OCI-M1 (cell line): ENCODE data around the gene CCDC40.

Experiments
- DNase-seq: peaks from one replicate; lab custom pipeline; 2025; lab: John Stamatoyannopoulos, UW

The CCDC40 gene

GRCh38 chr17:80138856-80139426 lies 102.5 kb downstream of the CCDC40 start:
- DNase-seq, result no peak

GRCh38 chr17:80141463-80142165 lies 105.2 kb downstream of the CCDC40 start:
- no peak for DNase-seq

GRCh38 chr17:80142929-80143328 lies 106.5 kb downstream of the CCDC40 start:
- DNase-seq, result no peak

GRCh38 chr17:80145076-80146075 lies 108.9 kb downstream of the CCDC40 start:
- DNase-seq, result no peak

GRCh38 chr17:80146121-80147034 lies 109.9 kb downstream of the CCDC40 start:
- peak; percentile 46 for DNase-seq

GRCh38 chr17:80147035-80147822 lies 110.8 kb downstream of the CCDC40 start, which contains the start of gene EIF4A3:
TSS of gene EIF4A3 (minus strand) at chr17:80147128. CDS start at chr17:80146961, 167 bp downstream.
- DNase-seq, result peak; percentile 99
